GM19328 (cell line): ENCODE results near the gene MGST1.

ENCODE experiments used
- ATAC-seq: cut with Tn5 transposase; IDR thresholded peaks from one replicate; pipeline ENCODE4 v1.9.1; 2021; ENCODE audit warnings: mild to moderate bottlenecking, moderate library complexity; ENCODE audit not compliant: unreplicated experiment

MGST1 gene

DNA sequence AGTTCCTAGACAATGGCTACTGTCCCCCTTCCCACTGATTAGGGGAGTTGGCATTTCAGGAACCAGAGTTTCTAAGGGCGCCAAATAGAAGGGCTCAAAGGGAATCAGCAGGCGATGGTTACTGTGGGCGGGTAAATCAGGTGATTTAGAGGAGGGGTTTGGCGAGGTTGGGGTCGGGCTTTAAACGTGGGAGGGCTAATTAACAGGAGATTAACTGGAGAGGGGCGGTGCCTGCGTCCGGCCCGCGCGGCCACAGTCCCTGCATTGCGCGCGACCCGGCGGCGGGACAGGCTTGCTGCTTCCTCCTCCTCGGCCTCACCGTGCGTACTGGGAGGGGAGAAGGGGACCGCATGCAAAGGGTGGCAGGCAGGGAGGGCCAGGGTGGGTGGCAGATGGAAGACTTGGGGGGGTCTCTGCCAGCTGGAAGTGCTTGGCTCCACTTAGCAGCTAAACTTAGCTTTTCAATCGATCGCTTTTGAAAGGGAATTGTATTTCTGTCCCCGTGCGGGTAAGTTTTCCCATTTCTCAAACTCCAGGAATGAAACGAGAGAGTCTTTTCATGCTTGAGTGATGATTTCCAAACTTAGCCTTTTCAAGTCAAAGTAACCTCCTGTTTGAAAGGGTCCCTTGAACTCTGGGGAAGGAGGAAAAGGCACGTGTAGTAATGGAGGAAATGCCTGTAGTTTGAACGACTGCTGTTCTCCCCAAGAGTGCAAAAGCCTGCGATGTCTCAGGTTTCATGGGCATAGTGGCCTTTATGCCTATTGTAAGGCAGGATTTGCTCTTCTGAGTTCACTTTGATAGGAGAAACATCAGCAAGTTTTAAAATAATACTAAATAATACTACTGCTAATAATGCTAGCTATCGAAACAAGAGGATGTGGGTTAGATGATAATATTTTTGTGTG is at the start of gene MGST1:
Gene MGST1 (plus strand): TSS at position 255 of the 908 bp plus-strand sequence. CDS start 6,608 bp downstream, outside the sequence.
- no peak for ATAC-seq

- ATAC-seq: no peak
These were observed 48.0 kb upstream of the MGST1 start for GRCh38 chr12:16299403-16299802.

DNA sequence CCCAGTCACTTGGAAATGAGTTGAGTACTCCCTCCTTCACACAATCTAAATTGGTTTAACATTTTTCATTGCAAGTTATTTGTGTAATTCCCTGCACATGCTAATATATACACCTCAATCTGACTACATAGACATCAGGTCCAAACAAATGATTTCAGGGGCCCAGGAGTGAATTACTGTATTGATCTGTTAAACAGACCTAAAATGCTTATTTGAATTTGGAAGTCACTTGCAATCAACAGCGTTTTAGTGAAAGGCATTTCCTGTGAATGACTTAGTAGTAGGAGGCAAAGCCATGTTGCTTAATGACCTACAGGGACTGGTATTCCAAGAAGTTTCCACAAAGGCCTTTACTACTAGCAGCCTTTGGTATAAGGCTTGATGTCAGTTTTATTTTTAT is 47.3 kb upstream of the MGST1 start:
- no peak for ATAC-seq

- ATAC-seq: no peak
These were observed 46.7 kb upstream of the MGST1 start for GRCh38 chr12:16300736-16301135.

DNA sequence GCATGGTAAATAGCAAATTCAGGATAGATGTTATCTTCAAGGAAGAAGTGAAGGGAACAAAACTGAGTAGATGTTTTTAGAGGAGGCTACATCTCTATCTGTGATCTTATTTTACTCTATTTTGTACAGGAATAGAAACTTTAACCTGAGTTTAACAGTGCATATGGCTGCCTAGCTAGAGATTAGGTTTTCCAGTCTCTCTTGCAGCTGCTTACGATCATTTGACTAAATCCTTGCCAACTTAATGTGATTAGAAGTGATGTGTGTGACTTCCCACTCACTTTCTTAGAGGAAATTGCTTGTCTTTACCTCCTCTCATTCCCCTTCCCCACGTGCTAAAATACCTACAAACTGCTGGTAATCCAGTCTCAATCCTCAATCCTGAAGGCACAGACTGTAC is 43.5 kb upstream of the MGST1 start:
- no peak for ATAC-seq

DNA sequence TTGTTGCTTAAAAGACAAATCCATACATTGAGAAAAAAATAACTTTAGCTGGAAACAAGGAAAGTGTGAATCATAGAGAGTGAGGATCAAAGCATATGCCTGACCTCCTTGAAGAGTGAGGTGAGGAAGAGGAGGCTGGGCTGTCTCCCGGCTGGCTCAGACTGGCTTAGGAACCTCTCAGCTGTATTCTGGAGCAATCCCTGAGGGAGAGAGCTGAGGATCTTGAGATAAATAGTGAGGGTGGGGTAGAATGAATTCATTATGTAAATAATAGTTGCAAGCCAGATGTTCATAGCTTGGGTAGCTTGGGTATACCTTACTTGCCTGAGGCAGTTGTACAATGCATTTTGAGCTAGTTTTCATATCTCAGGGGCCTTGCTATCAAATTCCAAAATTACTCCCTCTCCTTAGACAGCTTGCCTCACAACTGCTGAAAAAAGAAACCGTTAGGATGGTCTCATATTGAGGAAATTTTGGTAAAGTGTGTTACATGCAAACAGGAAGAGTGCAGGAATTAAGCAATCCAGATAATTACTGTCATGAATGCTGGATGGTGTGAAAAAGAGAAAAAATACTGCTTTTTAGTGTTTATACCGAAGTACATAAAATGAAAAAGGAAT is 39.5 kb upstream of the MGST1 start:
- no peak for ATAC-seq

GRCh38 chr12:16310934-16311333 is 36.5 kb upstream of the MGST1 start:
- no peak for ATAC-seq

DNA sequence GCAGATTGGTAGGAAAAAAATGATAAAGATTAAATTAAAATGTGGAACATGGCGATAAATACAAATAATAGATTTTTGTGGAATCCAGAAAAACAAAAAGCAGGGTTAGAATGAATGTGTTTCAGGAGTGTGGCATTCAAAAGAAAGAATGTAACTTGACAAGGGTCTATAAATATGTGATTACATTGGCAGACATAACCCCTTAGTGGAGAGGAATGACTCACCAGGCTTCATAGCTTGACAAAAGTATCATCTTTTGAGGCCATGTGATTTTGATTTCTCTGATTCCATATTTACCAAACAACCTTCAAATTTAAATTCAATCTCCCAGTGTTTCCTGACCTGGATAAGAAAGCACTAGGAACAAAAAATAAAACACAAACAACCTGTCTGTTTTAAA is 24.4 kb upstream of the MGST1 start:
- no peak for ATAC-seq

GRCh38 chr12:16323638-16324037 is 23.8 kb upstream of the MGST1 start:
- no peak for ATAC-seq

DNA sequence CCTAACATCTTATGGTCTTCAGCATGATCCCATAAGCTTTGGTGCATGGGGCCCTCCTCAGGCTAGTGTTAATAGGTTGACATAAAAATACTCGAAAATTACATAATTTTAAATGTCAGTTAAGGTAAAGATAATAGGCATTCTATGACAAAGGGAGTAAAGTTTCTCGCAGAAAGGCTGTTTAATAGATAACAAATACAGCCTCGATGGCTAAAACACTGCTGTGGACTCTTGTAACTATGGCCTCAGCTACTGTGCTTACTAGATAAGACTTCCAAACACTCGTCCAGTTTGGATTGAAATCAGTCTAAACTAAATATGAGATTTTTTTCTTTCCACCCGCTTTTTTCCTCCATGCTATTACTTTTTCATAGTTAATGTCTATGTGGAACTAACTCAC is 23.2 kb upstream of the MGST1 start:
- no peak for ATAC-seq

- no peak for ATAC-seq
These were observed 22.7 kb upstream of the MGST1 start for GRCh38 chr12:16324772-16325171.

DNA sequence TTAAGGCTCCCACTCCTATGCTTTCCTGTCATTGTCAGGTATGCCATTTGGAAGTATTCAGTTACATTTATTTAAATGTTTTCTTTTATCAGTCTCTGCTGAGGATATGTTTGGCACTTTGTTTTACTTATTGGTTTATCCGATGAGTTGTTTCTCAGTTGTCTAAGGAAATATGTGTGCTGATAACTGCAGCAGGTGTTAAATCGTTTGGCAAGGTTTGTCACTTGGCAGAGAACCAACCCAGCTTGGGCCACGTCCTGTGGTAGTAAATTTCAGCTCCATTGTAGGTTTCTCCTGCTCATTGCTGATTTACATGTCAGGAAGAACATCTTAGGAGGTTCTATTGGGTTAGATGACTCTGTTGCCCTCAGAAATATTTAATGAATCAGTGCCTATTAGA is 22.0 kb upstream of the MGST1 start:
- no peak for ATAC-seq

DNA sequence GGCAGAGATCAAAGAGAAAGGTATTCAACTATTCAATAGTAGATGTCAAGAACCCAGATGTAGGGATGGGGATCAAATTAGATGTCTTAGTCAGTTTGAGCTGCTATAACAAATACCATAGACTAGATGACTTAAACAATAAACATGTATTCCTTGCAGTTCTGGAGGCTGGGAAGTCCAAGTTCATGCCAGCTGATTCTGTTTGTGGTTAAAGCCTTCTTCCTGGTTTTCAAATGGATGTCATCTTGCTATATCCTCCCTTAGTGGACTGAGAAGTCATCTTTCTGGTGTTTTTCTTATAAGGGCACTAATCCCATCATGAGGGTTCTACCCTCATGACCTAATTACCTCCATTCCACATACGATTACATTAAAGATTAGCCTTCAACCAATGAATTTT is 19.5 kb upstream of the MGST1 start:
- ATAC-seq: no peak

DNA sequence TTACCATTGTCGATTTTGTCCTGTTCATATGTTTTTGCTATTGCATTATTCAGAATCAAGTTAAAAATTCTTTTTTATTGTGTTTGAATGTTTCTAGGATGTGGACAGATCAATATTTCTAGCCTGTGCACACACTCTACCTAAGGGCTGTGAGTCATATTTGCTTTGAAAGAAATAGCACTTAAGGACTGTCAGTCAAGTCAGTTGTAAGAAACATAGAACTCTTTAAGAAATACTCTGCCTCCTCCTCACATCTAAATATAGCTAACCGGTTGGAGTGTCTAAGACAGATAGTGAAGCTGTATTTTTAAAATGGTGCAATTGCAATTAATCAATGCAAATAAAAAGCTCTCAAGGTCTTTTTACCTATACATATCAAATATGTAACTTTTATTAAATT is 17.9 kb upstream of the MGST1 start:
- no peak for ATAC-seq

- no peak for ATAC-seq
These were observed 16.9 kb upstream of the MGST1 start for GRCh38 chr12:16330560-16330959.

DNA sequence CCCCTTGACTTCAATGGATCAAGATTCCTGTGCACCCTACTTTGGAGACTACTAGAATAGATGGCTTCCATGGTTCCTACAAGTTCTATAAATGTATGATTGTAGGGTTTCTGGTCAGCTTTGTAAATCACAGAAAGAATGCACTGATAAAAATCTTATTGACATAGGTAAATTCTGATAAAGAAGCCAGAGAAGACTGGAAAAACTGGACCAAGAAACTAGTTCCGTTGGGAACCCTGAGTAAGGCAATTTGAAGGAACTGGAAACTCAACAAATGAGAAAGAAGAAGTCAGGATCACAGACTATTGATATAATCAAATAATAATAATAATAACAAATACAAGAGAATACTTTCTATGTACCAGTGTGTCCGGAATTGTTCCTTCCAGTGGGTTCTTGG is 15.4 kb upstream of the MGST1 start:
- no peak for ATAC-seq

- no peak for ATAC-seq
These were observed 11.6 kb upstream of the MGST1 start for GRCh38 chr12:16335838-16336237.

DNA sequence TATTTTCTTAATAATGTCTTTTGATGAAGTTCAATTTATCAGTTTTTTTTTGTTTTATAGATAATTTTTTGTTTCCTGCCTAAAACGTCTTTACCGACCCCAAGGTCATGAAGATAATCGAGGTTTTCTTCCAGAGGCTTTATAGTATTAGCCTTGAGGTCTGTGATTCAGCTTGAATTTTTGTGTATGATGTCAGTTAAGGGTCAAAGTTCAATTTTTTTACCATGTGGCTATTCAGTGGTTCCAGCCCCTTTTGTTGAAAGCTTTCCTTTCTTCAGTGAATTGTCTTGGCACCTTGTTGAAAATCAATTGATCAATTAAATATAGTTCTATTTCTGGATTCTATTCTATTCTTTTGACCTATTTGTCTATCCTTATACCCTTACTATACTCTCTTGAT is 3.2 kb upstream of the MGST1 start:
- ATAC-seq: no peak

- no peak for ATAC-seq
These were observed 2.3 kb upstream of the MGST1 start for GRCh38 chr12:16345105-16345504.

DNA sequence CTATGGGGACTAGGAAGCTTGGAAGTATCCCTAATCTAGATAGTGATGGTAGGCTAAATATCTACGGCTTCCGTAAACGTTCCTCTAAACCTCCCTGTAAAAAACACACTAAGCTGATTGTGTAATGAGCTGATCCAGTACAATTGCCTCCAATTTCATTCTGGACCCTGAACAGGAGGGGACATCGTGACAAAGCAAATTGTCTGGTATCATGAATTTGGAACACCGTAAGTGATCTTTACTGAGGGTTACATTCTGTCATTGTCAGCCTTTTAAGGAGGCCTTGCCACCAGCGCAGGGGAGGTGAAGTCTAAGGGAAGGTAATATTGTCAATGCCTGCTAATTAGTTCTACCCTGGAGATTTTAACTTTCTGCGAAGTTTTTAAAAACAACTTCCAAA is 487 bp upstream of the MGST1 start:
- no peak for ATAC-seq

DNA sequence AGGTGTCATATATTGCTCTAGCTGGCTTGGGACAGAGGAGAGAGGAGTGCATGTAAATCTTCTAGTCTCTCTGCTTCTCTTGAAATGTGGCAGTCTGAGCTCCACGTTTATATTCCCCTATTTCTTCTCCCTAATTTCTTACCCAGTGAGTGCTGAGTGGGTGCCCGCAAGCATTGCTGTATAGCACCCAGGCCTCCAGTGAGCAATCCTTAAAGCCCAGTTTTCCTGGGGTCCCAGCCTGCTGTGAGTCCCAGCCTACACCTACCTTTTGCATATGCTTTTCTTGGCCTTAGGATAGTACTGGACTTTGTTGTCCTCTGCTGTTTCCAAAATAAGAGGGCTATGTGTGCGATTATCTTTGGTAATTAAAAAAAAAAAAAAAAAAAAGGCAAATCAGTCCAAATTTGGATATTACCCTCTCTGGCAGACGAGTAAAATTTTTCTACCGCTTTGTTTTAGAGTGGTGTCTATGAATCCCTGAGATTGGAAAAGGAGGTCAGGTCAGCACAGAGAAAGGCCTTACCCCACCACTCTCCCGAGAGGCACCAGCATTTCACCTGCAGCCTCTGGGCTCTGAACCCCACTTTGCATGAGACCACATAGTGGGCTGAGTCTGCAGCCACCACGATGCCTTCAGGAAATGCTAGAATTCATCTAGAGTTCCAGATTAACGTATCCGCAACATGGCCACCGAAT is 1.1 kb downstream of the MGST1 start:
- no peak for ATAC-seq

DNA sequence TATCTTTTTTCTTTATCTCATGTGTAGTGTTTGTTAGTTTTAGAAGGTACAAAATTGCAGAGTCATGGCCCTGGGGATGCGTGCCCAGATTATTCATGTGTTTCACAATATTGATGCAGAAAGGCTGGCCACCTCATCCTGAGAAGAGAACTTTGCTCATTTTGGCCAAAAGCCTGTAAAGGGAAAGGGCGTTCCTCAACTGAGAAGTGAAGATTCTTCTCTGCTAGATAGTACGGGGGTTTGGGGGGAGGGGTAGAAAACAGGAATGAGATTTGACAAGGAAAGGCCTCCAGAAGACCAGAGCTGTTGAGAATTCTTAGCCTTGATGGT is 1.7 kb downstream of the MGST1 start:
- ATAC-seq: no peak
